Naive thymus-derived CD4-positive, alpha-beta T cell (primary cell): ENCODE results near the gene CHKB. TPM values are rescaled to one million over a fixed set of nuclear protein-coding genes. Genes with fewer than 3 reads are reported as not detected.

Experiments
- ATAC-seq: fragments of 150-1000 bp; cut with Tn5 transposase; 2 replicates; pipeline ENCODE4 v1.10.0; 2021; ENCODE audit warnings: mild to moderate bottlenecking, moderate library complexity
- CTCF ChIA-PET: fragments of 350-600 bp; sonication (Branson Sonifier 250); formaldehyde crosslinking; loops from one replicate; lab custom pipeline; 2021; ENCODE audit warnings: antibody characterized with exemption; lab: Charles Lee
- POLR2A ChIA-PET: fragments of 350-600 bp; sonication (Branson Sonifier 250); formaldehyde crosslinking; loops from one replicate; lab custom pipeline; 2021; ENCODE audit warnings: antibody characterized with exemption, inconsistent platforms; lab: Charles Lee
- DNase-seq, 9 donors: peaks; one replicate each; pipeline versions ENCODE4 v3.0.0 to v3.0.0-alpha.2; 2020 to 2022; ENCODE audit warnings: mixed read lengths in 1 of 9
- H3K27ac ChIP-seq: one replicate; pipeline ENCODE4 v1.7.0; 2013; ENCODE audit warnings: mild to moderate bottlenecking, low read depth, low read length, moderate library complexity
- H3K27me3 ChIP-seq, 2 donors: one replicate each; pipeline ENCODE4 v1.7.0; 2013; ENCODE audit warnings: low read length in 2 of 2, mild to moderate bottlenecking in 2 of 2, moderate library complexity in 2 of 2; ENCODE audit not compliant: control insufficient read depth in 2 of 2, insufficient read depth in 2 of 2
- H3K36me3 ChIP-seq, 3 experiments: 1 replicate in 2 of 3; 2 replicates in 1 of 3; pipeline ENCODE4 v1.7.0; 2013; ENCODE audit warnings: low read length in 3 of 3, mild to moderate bottlenecking in 3 of 3, moderate library complexity in 1 of 3; ENCODE audit not compliant: insufficient read depth in 3 of 3, control insufficient read depth in 2 of 3
- H3K4me1 ChIP-seq, 2 donors: one replicate each; pipeline ENCODE4 v1.7.0; 2013; ENCODE audit warnings: low read length in 2 of 2, mild to moderate bottlenecking in 2 of 2, moderate library complexity in 1 of 2; ENCODE audit not compliant: control insufficient read depth in 2 of 2, insufficient read depth in 2 of 2
- H3K4me3 ChIP-seq: 2 replicates; pipeline ENCODE4 v1.7.0; 2013; ENCODE audit warnings: mild to moderate bottlenecking, low read length
- H3K9me3 ChIP-seq, 3 experiments: 1 replicate in 2 of 3; 2 replicates in 1 of 3; pipeline ENCODE4 v1.7.0; 2013; ENCODE audit warnings: low read length in 3 of 3; ENCODE audit not compliant: control insufficient read depth in 2 of 3
- H3K27ac Mint-ChIP-seq, 9 donors: one replicate each; pipeline ENCODE4 v1.8.0; 2020 to 2022; ENCODE audit warnings: mixed read lengths in 9 of 9, mild to moderate bottlenecking in 8 of 9, moderate library complexity in 5 of 9, inconsistent platforms in 2 of 9
- H3K27me3 Mint-ChIP-seq, 5 donors: one replicate each; pipeline ENCODE4 v1.8.0; 2021 to 2022; ENCODE audit warnings: mixed read lengths in 5 of 5, mild to moderate bottlenecking in 1 of 5
- H3K36me3 Mint-ChIP-seq, 5 donors: one replicate each; pipeline ENCODE4 v1.8.0; 2020 to 2022; ENCODE audit warnings: mixed read lengths in 5 of 5, mild to moderate bottlenecking in 3 of 5, inconsistent platforms in 1 of 5
- H3K4me1 Mint-ChIP-seq, 7 donors: one replicate each; pipeline ENCODE4 v1.8.0; 2020 to 2022; ENCODE audit warnings: mixed read lengths in 7 of 7, mild to moderate bottlenecking in 3 of 7, inconsistent platforms in 1 of 7
- H3K4me3 Mint-ChIP-seq, 10 donors: one replicate each; pipeline ENCODE4 v1.8.0; 2020 to 2022; ENCODE audit warnings: mild to moderate bottlenecking in 10 of 10, mixed read lengths in 10 of 10, moderate library complexity in 6 of 10, inconsistent platforms in 2 of 10
- H3K9me3 Mint-ChIP-seq, 11 donors: one replicate each; pipeline ENCODE4 v1.8.0; 2020 to 2022; ENCODE audit warnings: mixed read lengths in 11 of 11, mild to moderate bottlenecking in 4 of 11, inconsistent platforms in 1 of 11, moderate library complexity in 1 of 11
- intact Hi-C, 2 donors: fragments of 100-400 bp; cut with micrococcal nuclease; formaldehyde crosslinking; loops; one replicate each; pipeline ENCODE4 v1.15.1; 2023
- polyA plus RNA-seq, 2 donors: library from polyadenylated mRNA; unstranded; fragments of 300-500 nt; fragmentation: Illumina TruSeq; gene quantifications; one replicate each; pipeline ENCODE4 v1.2.3, GENCODE V29; 2021
- total RNA-seq, 6 experiments: library from RNA in 5 of 6; stranded (reverse) in 5 of 6; gene quantifications; 1 replicate in 5 of 6; 2 replicates in 1 of 6; pipeline ENCODE4 v1.2.3 and lab custom pipeline; 2021 to 2026

CHKB gene
- total and polyA plus RNA-seq, 7 experiments from 2014 or later: 24.2 to 214 (median 158) TPM

GRCh38 chr22:50595189-50595588, 12.5 kb upstream of the CHKB start:
- H3K4me1 ChIP-seq: peaks cover 0 to 4% of the 10 kb centered on the region in 2 donors
- H3K4me1 Mint-ChIP-seq: peaks cover 0 to 5% (median 3%) of the 10 kb centered on the region in 7 donors
- peaks cover 1 to 33% (median 14%) of the 10 kb centered on the region in 5 donors for H3K36me3 Mint-ChIP-seq
- H3K4me3 ChIP-seq: no peak overlapping the region
- no peak overlapping the region for H3K27ac ChIP-seq
- DNase-seq: no peak
- H3K27me3 ChIP-seq: peaks cover 3 to 5% of the 10 kb centered on the region in 2 donors
- peaks cover 0 to 3% (median 0%) of the 10 kb centered on the region in 11 donors for H3K9me3 Mint-ChIP-seq
- intact Hi-C loops: no loop called here
- H3K36me3 ChIP-seq: no peaks in the 10 kb centered on the region
- H3K9me3 ChIP-seq: no peaks in the 10 kb centered on the region
- no peak overlapping the region for H3K4me3 Mint-ChIP-seq
- no peak for ATAC-seq
- H3K27ac Mint-ChIP-seq: no peak overlapping the region
- H3K27me3 Mint-ChIP-seq: peaks cover 0 to 39% (median 6%) of the 10 kb centered on the region in 5 donors
- POLR2A ChIA-PET: interaction anchor here (1.0 kb wide), 1 partner anchor 12 kb away, joined by 3 read pairs; no protein-coding TSS in a partner anchor
- CTCF ChIA-PET: no interaction called here

DNA sequence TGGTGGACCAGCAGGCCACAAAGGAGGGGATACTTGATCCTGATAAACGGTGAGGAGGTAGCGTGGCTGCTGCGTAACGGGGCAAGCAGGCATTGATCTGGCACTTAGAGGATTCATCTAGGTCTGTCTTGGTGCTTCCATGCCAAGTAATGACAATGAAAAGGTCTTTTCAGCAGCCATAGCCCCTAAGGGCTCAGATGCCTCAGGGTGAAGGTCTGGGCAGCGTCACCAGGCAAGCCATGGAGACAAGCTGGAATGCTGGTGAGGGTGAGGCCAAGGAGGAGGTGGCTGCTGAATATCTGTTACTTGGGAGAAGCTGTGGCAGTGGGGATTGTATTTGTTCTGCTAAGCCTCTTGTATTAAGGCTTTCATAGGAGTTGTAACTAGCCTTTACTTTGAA, 4.8 kb upstream of the CHKB start:
- H3K36me3 ChIP-seq: peaks cover 0 to 2% (median 0%) of the 10 kb centered on the region in 3 experiments
- Mint-ChIP-seq H3K27me3 (peaks cover 0 to 20% (median 0%) of the 10 kb centered on the region in 5 donors), H3K27ac (no peak overlapping the region), H3K4me3 (no peak overlapping the region), H3K36me3 (peaks cover 0 to 12% (median 2%) of the 10 kb centered on the region in 5 donors), H3K4me1 (peaks cover 0 to 16% (median 8%) of the 10 kb centered on the region in 7 donors), H3K9me3 (peaks cover 0 to 3% (median 0%) of the 10 kb centered on the region in 11 donors)
- H3K4me3 ChIP-seq: no peak overlapping the region
- ATAC-seq: no peak
- ChIA-PET POLR2A (interaction anchor here (1.1 to 1.9 kb wide), 3 partner anchors 24 to 62 kb away, joined by 3 to 5 read pairs (median 4); partner anchors contain the start of genes SCO2 and SYCE3), CTCF (interaction anchor here (1.4 kb wide), 1 partner anchor 62 kb away, joined by 3 read pairs; the partner anchor contains the start of gene SCO2)
- H3K9me3 ChIP-seq: no peaks in the 10 kb centered on the region
- H3K27ac ChIP-seq: no peak overlapping the region
- intact Hi-C loops: loop anchor here in 1 of 2 donors (10.0 kb wide), 1 partner anchor 313 kb away; the partner anchor contains the start of gene MAPK11
- H3K27me3 ChIP-seq: no peaks in the 10 kb centered on the region
- peaks cover 7 to 8% of the 10 kb centered on the region in 2 donors for H3K4me1 ChIP-seq
- DNase-seq: no peak

DNA sequence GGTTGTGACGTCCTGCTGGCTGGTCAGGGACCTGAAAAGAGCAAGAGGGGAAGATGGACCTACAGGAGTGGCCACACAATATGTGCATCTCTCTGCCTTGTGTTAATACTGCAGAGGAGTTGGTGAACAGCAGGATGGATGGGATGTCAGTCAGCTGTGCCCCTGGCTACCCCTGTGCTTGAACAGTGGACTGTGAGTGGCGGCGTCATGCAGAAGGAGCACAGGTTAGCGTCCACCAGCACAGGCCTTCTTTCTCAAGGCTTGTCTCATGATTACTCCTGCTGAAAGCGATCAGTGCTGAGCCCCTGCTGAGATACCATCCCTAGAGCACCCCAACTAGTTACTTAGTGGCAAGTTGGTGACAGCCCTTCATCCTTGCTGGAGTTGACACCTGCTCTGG, 3.8 kb upstream of the CHKB start:
- no peak overlapping the region for H3K4me3 Mint-ChIP-seq

GRCh38 chr22:50585781-50586180, 3.1 kb upstream of the CHKB start:
- CTCF ChIA-PET: interaction anchor here (1.0 kb wide), 1 partner anchor 23 kb away, joined by 3 read pairs; no protein-coding TSS in a partner anchor
- DNase-seq: no peak
- Histone ChIP-seq H3K36me3 (peaks cover 0 to 8% (median 0%) of the 10 kb centered on the region in 3 experiments), H3K4me1 (peaks cover 16 to 18% of the 10 kb centered on the region in 2 donors), H3K4me3 (no peak overlapping the region), H3K9me3 (no peaks in the 10 kb centered on the region), H3K27me3 (no peaks in the 10 kb centered on the region), H3K27ac (no peak overlapping the region)
- Mint-ChIP-seq H3K27me3 (peaks cover 0 to 14% (median 0%) of the 10 kb centered on the region in 5 donors), H3K36me3 (peaks cover 0 to 5% (median 0%) of the 10 kb centered on the region in 5 donors), H3K27ac (no peak overlapping the region), H3K9me3 (peaks cover 0 to 3% (median 0%) of the 10 kb centered on the region in 11 donors), H3K4me3 (peak overlapping the region in 1 of 10 donors; percentile 25), H3K4me1 (peaks cover 0 to 26% (median 11%) of the 10 kb centered on the region in 7 donors)
- intact Hi-C loops: loop anchor here in 1 of 2 donors (10.0 kb wide), 1 partner anchor 311 kb away; the partner anchor contains the start of gene MAPK11
- ATAC-seq: no peak
- POLR2A ChIA-PET: interaction anchor here (0.6 to 0.9 kb wide), 2 partner anchors 35 to 135 kb away, joined by 3 read pairs; no protein-coding TSS in a partner anchor

More for the DNA sequence above, 3.8 kb upstream of the CHKB start:
- H3K9me3 ChIP-seq: no peaks in the 10 kb centered on the region
- POLR2A ChIA-PET: interaction anchor here (1.2 to 1.9 kb wide), 2 partner anchors 23 to 35 kb away, joined by 3 to 5 read pairs; partner anchors contain the start of gene SYCE3
- H3K36me3 ChIP-seq: peaks cover 0 to 3% (median 0%) of the 10 kb centered on the region in 3 experiments
- peaks cover 13 to 15% of the 10 kb centered on the region in 2 donors for H3K4me1 ChIP-seq
- CTCF ChIA-PET: interaction anchor here (0.6 to 1.4 kb wide), 3 partner anchors 25 to 658 kb away, joined by 3 to 5 read pairs (median 3); partner anchors contain the start of gene SCO2
- H3K27me3 ChIP-seq: no peaks in the 10 kb centered on the region
- intact Hi-C loops: loop anchor here in 1 of 2 donors (10.0 kb wide), 1 partner anchor 312 kb away; the partner anchor contains the start of gene MAPK11
- peaks cover 0 to 4% (median 0%) of the 10 kb centered on the region in 5 donors for H3K36me3 Mint-ChIP-seq
- no peak overlapping the region for H3K4me3 ChIP-seq
- H3K27ac ChIP-seq: no peak overlapping the region
- peaks cover 0 to 22% (median 11%) of the 10 kb centered on the region in 7 donors for H3K4me1 Mint-ChIP-seq
- ATAC-seq: no peak
- DNase-seq: no peak
- H3K9me3 Mint-ChIP-seq: peaks cover 0 to 3% (median 0%) of the 10 kb centered on the region in 11 donors
- H3K27ac Mint-ChIP-seq: no peak overlapping the region
- H3K27me3 Mint-ChIP-seq: peaks cover 0 to 17% (median 0%) of the 10 kb centered on the region in 5 donors

DNA sequence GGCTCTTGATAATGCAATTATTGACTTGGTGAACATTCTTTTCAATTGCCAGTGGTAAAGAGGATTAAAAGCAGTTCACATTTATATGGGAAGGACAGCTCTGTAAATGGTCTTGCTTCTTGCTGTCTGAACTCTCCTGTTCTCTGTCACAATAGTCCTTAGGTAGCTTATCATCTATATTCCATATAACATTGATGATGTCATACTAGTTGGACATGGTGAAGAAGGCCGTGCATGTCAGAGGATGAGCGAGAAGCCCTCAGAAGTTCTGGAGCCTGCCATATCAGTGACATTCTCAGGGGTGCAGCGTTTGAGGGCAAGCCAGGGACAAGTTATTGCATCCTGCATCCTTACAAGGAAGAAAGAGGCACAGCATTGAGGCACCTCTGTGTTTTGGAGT, 2.6 kb upstream of the CHKB start:
- Mint-ChIP-seq H3K36me3 (peaks cover 0 to 9% (median 0%) of the 10 kb centered on the region in 5 donors), H3K4me1 (peaks cover 0 to 28% (median 15%) of the 10 kb centered on the region in 7 donors), H3K27ac (no peak overlapping the region), H3K9me3 (no peaks in the 10 kb centered on the region), H3K27me3 (peaks cover 0 to 9% (median 0%) of the 10 kb centered on the region in 5 donors), H3K4me3 (no peak overlapping the region)
- Histone ChIP-seq H3K9me3 (no peaks in the 10 kb centered on the region), H3K4me1 (peaks cover 16 to 18% of the 10 kb centered on the region in 2 donors), H3K36me3 (peaks cover 0 to 10% (median 0%) of the 10 kb centered on the region in 3 experiments), H3K27ac (no peak overlapping the region), H3K27me3 (no peaks in the 10 kb centered on the region), H3K4me3 (no peak overlapping the region)
- ChIA-PET CTCF (interaction anchor here (1.0 kb wide), 1 partner anchor 22 kb away, joined by 3 read pairs; no protein-coding TSS in a partner anchor), POLR2A (interaction anchor here (0.6 to 0.9 kb wide), 2 partner anchors 36 to 135 kb away, joined by 3 read pairs; no protein-coding TSS in a partner anchor)
- no peak for ATAC-seq
- intact Hi-C loops: loop anchor here in 1 of 2 donors (10.0 kb wide), 1 partner anchor 310 kb away; the partner anchor contains the start of gene MAPK11
- no peak for DNase-seq
